H1 (cell line): ENCODE results near the gene XPNPEP1. TPM values are rescaled to one million over a fixed set of nuclear protein-coding genes. Genes with fewer than 3 reads are reported as not detected.

Experiments
- SIRT6 ChIP-seq: IDR thresholded peaks from one replicate; pipeline ENCODE4 v1.7.1; 2012; ENCODE audit warnings: low read length, inconsistent platforms
- polyA plus RNA-seq, 7 experiments: library from polyadenylated mRNA; depleted of rRNA in 3 of 7; stranded (reverse) in 5 of 7; unstranded in 2 of 7; fragments of >200 nt in 5 of 7; fragments of 200-250 nt in 2 of 7; gene quantifications; 1 replicate in 5 of 7; 2 replicates in 1 of 7; 4 replicates in 1 of 7; pipeline versions ENCODE4 v1.2.1 to v1.2.3, GENCODE V29; 2011 to 2013; ENCODE audit warnings: missing spikeins in 2 of 7, mixed read lengths in 2 of 7
- total RNA-seq: library from RNA; stranded (reverse); fragmentation: NEBNext Ultra II Directional; extraction: Animal tissue kit (Norgen Biotek cat#: 25700); gene quantifications from 2 replicates; pipeline ENCODE4 v1.2.1, GENCODE V29; 2021

Gene XPNPEP1
- total and polyA plus RNA-seq, 2 of the 8 experiments (the other 6 are each of a cell fraction or from before 2014, with no cell fraction given): 61.1 to 201 TPM

- no peak for TF ChIP-seq SIRT6
Observed at GRCh38 chr10:109926825-109927224, 3.5 kb upstream of the XPNPEP1 start (continued).
